CD1c-positive myeloid dendritic cell (primary cell): ENCODE results near the gene UMAD1.
"Not testable (repeated sequence)": the region's sequence is repeated elsewhere in the genome, so short reads cannot be mapped to it uniquely, and the experiment has no call there.

Experiments
- DNase-seq: peaks from one replicate; pipeline ENCODE4 v3.0.0-alpha.2; 2016; ENCODE audit errors: extremely low spot score

The UMAD1 gene

GRCh38 chr7:7652798-7653540 is 12.4 kb downstream of the UMAD1 start:
- DNase-seq, result no peak

- peak; percentile 26 for DNase-seq
Measured at GRCh38 chr7:7653593-7654187, 13.1 kb downstream of the UMAD1 start.

GRCh38 chr7:7654964-7655715 is 14.6 kb downstream of the UMAD1 start:
- DNase-seq, result no peak

GRCh38 chr7:7656459-7656858 is 15.9 kb downstream of the UMAD1 start:
- not testable (repeated sequence) for DNase-seq

- no peak for DNase-seq
Measured at GRCh38 chr7:7662527-7662926, 22.0 kb downstream of the UMAD1 start.

- DNase-seq, result no peak
Measured at GRCh38 chr7:7664291-7664690, 23.7 kb downstream of the UMAD1 start.

- DNase-seq, result no peak
Measured at GRCh38 chr7:7665031-7665430, 24.5 kb downstream of the UMAD1 start.

GRCh38 chr7:7667187-7667586 is 26.6 kb downstream of the UMAD1 start:
- no peak for DNase-seq

GRCh38 chr7:7668706-7669105 is 28.2 kb downstream of the UMAD1 start:
- DNase-seq, result peak; percentile 66

- DNase-seq, result no peak
Measured at GRCh38 chr7:7670490-7670889, 29.9 kb downstream of the UMAD1 start.

GRCh38 chr7:7671361-7671760 is 30.8 kb downstream of the UMAD1 start:
- DNase-seq, result no peak

GRCh38 chr7:7672545-7673239 is 32.1 kb downstream of the UMAD1 start:
- DNase-seq, result no peak

- DNase-seq, result no peak
Measured at GRCh38 chr7:7673240-7673550, 32.6 kb downstream of the UMAD1 start.

GRCh38 chr7:7675686-7676085 is 35.1 kb downstream of the UMAD1 start:
- DNase-seq, result no peak

- not testable (repeated sequence) for DNase-seq
Measured at GRCh38 chr7:7679640-7680039, 39.1 kb downstream of the UMAD1 start.

- peak; percentile 52 for DNase-seq
Measured at GRCh38 chr7:7681191-7681935, 40.8 kb downstream of the UMAD1 start.

- DNase-seq, result no peak
Measured at GRCh38 chr7:7681936-7682329, 41.4 kb downstream of the UMAD1 start.

- no peak for DNase-seq
Measured at GRCh38 chr7:7682861-7683260, 42.3 kb downstream of the UMAD1 start.

GRCh38 chr7:7686811-7687508 is 46.4 kb downstream of the UMAD1 start:
- no peak for DNase-seq

GRCh38 chr7:7687800-7688199 is 47.2 kb downstream of the UMAD1 start:
- DNase-seq, result no peak

GRCh38 chr7:7688310-7688709 is 47.8 kb downstream of the UMAD1 start:
- DNase-seq, result no peak
